Measurements from ENCODE around the gene FAAP100.

FAAP100 gene

GRCh38 chr17:81518113-81518784 is 33.9 kb downstream of the FAAP100 start:
- TF ChIP-seq POLR2A (IDR thresholded peaks at IDR 0.05; ENCODE audit: extremely low read depth, insufficient read length) (no peak), CTCF (IDR thresholded peaks at IDR 0.05; ENCODE audit: low read depth, low read length) (no peak), MAX (IDR thresholded peaks at IDR 0.05; ENCODE audit: low read depth, low read length) (no peak), MYC (IDR thresholded peaks at IDR 0.05; ENCODE audit: low read depth, low read length) (no peak)
- no peak for DNase-seq (ENCODE audit: low read depth)
- H3K4me3 ChIP-seq (ENCODE audit: low read depth, low read length): no peak overlapping the region

- DNase-seq (ENCODE audit: low read depth): peak; percentile 87
- no peak overlapping the region for H3K4me3 ChIP-seq (ENCODE audit: low read depth, low read length)
- TF ChIP-seq MYC (IDR thresholded peaks at IDR 0.05; ENCODE audit: low read depth, low read length) (peak; percentile 17; the same call in 1 of the 2 replicates), MAX (IDR thresholded peaks at IDR 0.05; ENCODE audit: low read depth, low read length) (no peak)
Measured at GRCh38 chr17:81517339-81518112, 34.6 kb downstream of the FAAP100 start.

- TF ChIP-seq MAX (IDR thresholded peaks at IDR 0.05; ENCODE audit: low read depth, low read length) (no peak), MYC (IDR thresholded peaks at IDR 0.05; ENCODE audit: low read depth, low read length) (no peak), CTCF (IDR thresholded peaks at IDR 0.05; ENCODE audit: low read depth, low read length) (no peak), POLR2A (IDR thresholded peaks at IDR 0.05; ENCODE audit: extremely low read depth, insufficient read length) (no peak)
- DNase-seq (ENCODE audit: low read depth): no peak
- H3K4me3 ChIP-seq (ENCODE audit: low read depth, low read length): no peak overlapping the region
Measured at GRCh38 chr17:81517009-81517338, 35.2 kb downstream of the FAAP100 start.

- no peak for DNase-seq (ENCODE audit: low read depth)
- no peak for TF ChIP-seq MYC (IDR thresholded peaks at IDR 0.05; ENCODE audit: low read depth, low read length)
- no peak overlapping the region for H3K4me3 ChIP-seq (ENCODE audit: low read depth, low read length)
Measured at GRCh38 chr17:81516439-81516838, 35.7 kb downstream of the FAAP100 start.

- TF ChIP-seq CTCF (IDR thresholded peaks at IDR 0.05; ENCODE audit: low read depth, low read length) (no peak), POLR2A (IDR thresholded peaks at IDR 0.05; ENCODE audit: extremely low read depth, insufficient read length) (no peak), MAX (IDR thresholded peaks at IDR 0.05; ENCODE audit: low read depth, low read length) (no peak), MYC (IDR thresholded peaks at IDR 0.05; ENCODE audit: low read depth, low read length) (no peak)
- no peak overlapping the region for H3K4me3 ChIP-seq (ENCODE audit: low read depth, low read length)
- no peak for DNase-seq (ENCODE audit: low read depth)
Measured at GRCh38 chr17:81515530-81516041, 36.6 kb downstream of the FAAP100 start.

- TF ChIP-seq POLR2A (IDR thresholded peaks at IDR 0.05; ENCODE audit: extremely low read depth, insufficient read length) (peak; percentile 13), MAX (IDR thresholded peaks at IDR 0.05; ENCODE audit: low read depth, low read length) (no peak), CTCF (IDR thresholded peaks at IDR 0.05; ENCODE audit: low read depth, low read length) (no peak)
- peak; percentile 69 for DNase-seq (ENCODE audit: low read depth)
- no peak overlapping the region for H3K4me3 ChIP-seq (ENCODE audit: low read depth, low read length)
Measured at GRCh38 chr17:81514739-81515529, 37.2 kb downstream of the FAAP100 start.

Data from NB4 (cell line).